Fibroblast of pulmonary artery (primary cell): ENCODE measurements around the gene CCSER1.

Experiments used
- DNase-seq: peaks from one replicate; pipeline ENCODE4 v3.0.0-alpha.2; 2010; ENCODE audit warnings: low read depth
- H3K4me3 ChIP-seq: replicated peaks from 2 replicates; pipeline ENCODE4 v1.5.1; 2011; ENCODE audit warnings: low read depth, mild to moderate bottlenecking, control low read depth, low read length, moderate library complexity
- CTCF ChIP-seq: IDR thresholded peaks from 2 replicates; pipeline ENCODE4 v1.5.1; 2011; ENCODE audit warnings: mild to moderate bottlenecking, control low read depth, low read length, inconsistent platforms; ENCODE audit errors: missing control alignments

The CCSER1 gene

GRCh38 chr4:91222014-91222413, 1094.8 kb downstream of the CCSER1 start:
- DNase-seq, result no peak
- no peak overlapping the region for H3K4me3 ChIP-seq
- no peak for TF ChIP-seq CTCF

GRCh38 chr4:91226867-91227266, 1099.7 kb downstream of the CCSER1 start:
- H3K4me3 ChIP-seq, result no peak overlapping the region
- TF ChIP-seq CTCF, result no peak
- no peak for DNase-seq

- H3K4me3 ChIP-seq, result no peak overlapping the region
- no peak for DNase-seq
- no peak for TF ChIP-seq CTCF
Observed at GRCh38 chr4:91228659-91229058, 1101.5 kb downstream of the CCSER1 start.

GRCh38 chr4:91233164-91233563, 1106.0 kb downstream of the CCSER1 start:
- DNase-seq, result no peak

GRCh38 chr4:91243132-91243531, 1115.9 kb downstream of the CCSER1 start:
- no peak overlapping the region for H3K4me3 ChIP-seq
- no peak for TF ChIP-seq CTCF
- peak; percentile 57 for DNase-seq

More at GRCh38 chr4:91233164-91233563, 1106.0 kb downstream of the CCSER1 start:
- TF ChIP-seq CTCF, result no peak
- H3K4me3 ChIP-seq, result no peak overlapping the region

GRCh38 chr4:91256043-91256442, 1128.8 kb downstream of the CCSER1 start:
- DNase-seq, result no peak
- no peak overlapping the region for H3K4me3 ChIP-seq
- TF ChIP-seq CTCF, result no peak

- no peak for DNase-seq
- TF ChIP-seq CTCF, result no peak
- H3K4me3 ChIP-seq, result no peak overlapping the region
Observed at GRCh38 chr4:91256751-91257150, 1129.6 kb downstream of the CCSER1 start.
